H9 (cell line): ENCODE results near the gene CMTM8. TPM values are rescaled to one million over a fixed set of nuclear protein-coding genes. Genes with fewer than 3 reads are reported as not detected.

ENCODE experiments used
- DNase-seq: peaks from one replicate; pipeline ENCODE4 v3.0.0-alpha.2; 2017
- H2AFZ ChIP-seq: one replicate; pipeline ENCODE4 v1.6.1; 2013; ENCODE audit warnings: mild to moderate bottlenecking, low read length, control low read depth, moderate library complexity
- H2AK5ac ChIP-seq: 2 replicates; pipeline ENCODE4 v1.6.1; 2013; ENCODE audit warnings: low read length, control low read depth, mixed read lengths; ENCODE audit not compliant: insufficient read length
- H2BK120ac ChIP-seq: one replicate; pipeline ENCODE4 v1.6.1; 2013; ENCODE audit warnings: low read depth, mild to moderate bottlenecking, low read length, control low read depth, inconsistent platforms; ENCODE audit not compliant: poor library complexity, severe bottlenecking
- H2BK12ac ChIP-seq: 2 replicates; pipeline ENCODE4 v1.6.1; 2013; ENCODE audit warnings: low read length, control low read depth, mixed read lengths, low read depth; ENCODE audit not compliant: insufficient read length
- H2BK15ac ChIP-seq: 2 replicates; pipeline ENCODE4 v1.6.1; 2013; ENCODE audit warnings: low read depth, low read length, control low read depth
- H2BK20ac ChIP-seq: one replicate; pipeline ENCODE4 v1.6.1; 2013; ENCODE audit warnings: low read depth, mild to moderate bottlenecking, low read length, control low read depth, inconsistent platforms; ENCODE audit not compliant: poor library complexity, severe bottlenecking
- H2BK5ac ChIP-seq: 2 replicates; pipeline ENCODE4 v1.6.1; 2013; ENCODE audit warnings: low read length, control low read depth, mixed read lengths; ENCODE audit not compliant: insufficient read length
- H3K14ac ChIP-seq: 2 replicates; pipeline ENCODE4 v1.6.1; 2013; ENCODE audit warnings: low read length, control low read depth; ENCODE audit not compliant: insufficient read depth
- H3K18ac ChIP-seq: 2 replicates; pipeline ENCODE4 v1.6.1; 2013; ENCODE audit warnings: low read depth, mild to moderate bottlenecking, mixed read lengths, low read length, control low read depth; ENCODE audit not compliant: insufficient read length
- H3K23ac ChIP-seq: 2 replicates; pipeline ENCODE4 v1.6.1; 2013; ENCODE audit warnings: low read length, control low read depth, mixed read lengths, low read depth; ENCODE audit not compliant: insufficient read length
- H3K23me2 ChIP-seq: 2 replicates; pipeline ENCODE4 v1.6.1; 2013; ENCODE audit warnings: low read depth, mild to moderate bottlenecking, mixed read lengths, low read length, control low read depth; ENCODE audit not compliant: insufficient read length, poor library complexity, severe bottlenecking
- H3K27ac ChIP-seq: 2 replicates; pipeline ENCODE4 v1.5.1; 2013; ENCODE audit warnings: low read length, control low read depth, mixed read lengths, low read depth; ENCODE audit not compliant: insufficient read length
- H3K27me3 ChIP-seq: 2 replicates; pipeline ENCODE4 v1.6.1; 2013; ENCODE audit warnings: low read length, control low read depth, inconsistent platforms; ENCODE audit not compliant: insufficient read depth
- H3K4ac ChIP-seq: 2 replicates; pipeline ENCODE4 v1.6.1; 2013; ENCODE audit warnings: low read depth, mild to moderate bottlenecking, control low read depth, inconsistent platforms, low read length, moderate library complexity
- H3K4me1 ChIP-seq: 2 replicates; pipeline ENCODE4 v1.6.1; 2013; ENCODE audit warnings: low read length, control low read depth, inconsistent platforms; ENCODE audit not compliant: insufficient read depth
- H3K4me2 ChIP-seq: 2 replicates; pipeline ENCODE4 v1.6.1; 2013; ENCODE audit warnings: low read length, control low read depth, mixed read lengths; ENCODE audit not compliant: insufficient read length, insufficient read depth
- H3K56ac ChIP-seq: 2 replicates; pipeline ENCODE4 v1.6.1; 2013; ENCODE audit warnings: low read depth, mild to moderate bottlenecking, mixed read lengths, low read length, control low read depth; ENCODE audit not compliant: insufficient read length
- H3K79me1 ChIP-seq: 2 replicates; pipeline ENCODE4 v1.6.1; 2013; ENCODE audit warnings: low read depth, mild to moderate bottlenecking, moderate library complexity, low read length, control low read depth, inconsistent platforms; ENCODE audit not compliant: insufficient read depth, poor library complexity, severe bottlenecking
- H3K79me2 ChIP-seq: 2 replicates; pipeline ENCODE4 v1.6.1; 2013; ENCODE audit warnings: low read length, control low read depth, inconsistent platforms; ENCODE audit not compliant: insufficient read depth
- H3K9ac ChIP-seq: 2 replicates; pipeline ENCODE4 v1.6.1; 2013; ENCODE audit warnings: low read length, control low read depth, mixed read lengths; ENCODE audit not compliant: insufficient read length; ENCODE audit errors: extremely low read depth
- H3K9me3 ChIP-seq: one replicate; pipeline ENCODE4 v1.6.1; 2013; ENCODE audit warnings: low read depth, low read length, inconsistent platforms; ENCODE audit not compliant: control insufficient read depth
- H3T11ph ChIP-seq: one replicate; pipeline ENCODE4 v1.6.1; 2013; ENCODE audit warnings: mild to moderate bottlenecking, low read length, control low read depth, inconsistent platforms
- H4K20me1 ChIP-seq: one replicate; pipeline ENCODE4 v1.6.1; 2013; ENCODE audit not compliant: control insufficient read depth, insufficient read length, insufficient read depth
- H4K5ac ChIP-seq: 2 replicates; pipeline ENCODE4 v1.6.1; 2013; ENCODE audit warnings: low read depth, mild to moderate bottlenecking, mixed read lengths, low read length, control low read depth; ENCODE audit not compliant: insufficient read length
- H4K8ac ChIP-seq: replicated peaks from 2 replicates; pipeline ENCODE4 v1.6.1; 2013; ENCODE audit warnings: low read length, control low read depth, mixed read lengths, low read depth; ENCODE audit not compliant: insufficient read length
- H4K91ac ChIP-seq: 2 replicates; pipeline ENCODE4 v1.6.1; 2013; ENCODE audit warnings: low read depth, mild to moderate bottlenecking, moderate library complexity, mixed read lengths, low read length, control low read depth; ENCODE audit not compliant: insufficient read length
- H3K27ac Mint-ChIP-seq, 3 experiments: 2 replicates in 2 of 3; 3 replicates in 1 of 3; pipeline ENCODE4 v1.8.0; 2020 to 2021; ENCODE audit warnings: mixed read lengths in 3 of 3, mild to moderate bottlenecking in 1 of 3, moderate library complexity in 1 of 3
- H3K27me3 Mint-ChIP-seq: 2 replicates; pipeline ENCODE4 v1.8.0; 2021; ENCODE audit warnings: low read depth, mild to moderate bottlenecking, moderate library complexity, mixed read lengths
- H3K36me3 Mint-ChIP-seq, 3 experiments: 2 replicates in 2 of 3; 3 replicates in 1 of 3; pipeline ENCODE4 v1.8.0; 2020 to 2021; ENCODE audit warnings: low read depth in 3 of 3, mixed read lengths in 3 of 3; ENCODE audit not compliant: insufficient read depth in 1 of 3
- H3K4me1 Mint-ChIP-seq, 2 experiments: 2 replicates each; pipeline ENCODE4 v1.8.0; 2020; ENCODE audit warnings: mixed read lengths in 2 of 2
- H3K4me3 Mint-ChIP-seq, 2 experiments: 2 replicates in 1 of 2; 3 replicates in 1 of 2; pipeline ENCODE4 v1.8.0; 2020 to 2021; ENCODE audit warnings: mild to moderate bottlenecking in 2 of 2, mixed read lengths in 2 of 2, moderate library complexity in 1 of 2
- H3K9me3 Mint-ChIP-seq, 2 experiments: 2 replicates in 1 of 2; 3 replicates in 1 of 2; pipeline ENCODE4 v1.8.0; 2020; ENCODE audit warnings: mild to moderate bottlenecking in 2 of 2, mixed read lengths in 2 of 2, moderate library complexity in 1 of 2
- CTCF ChIP-seq: fragments of 200-600 bp; sonication (generic); conservative IDR thresholded peaks from 3 replicates; pipeline ENCODE4 v1.8.0; 2021; ENCODE audit warnings: antibody characterized with exemption, mild to moderate bottlenecking
- whole genome bisulfite sequencing: extraction: QIAGEN DNeasy Blood & Tissue Kit; methylation state at CpG from one replicate; pipeline ENCODE4 v1.1.7; 2013; ENCODE audit warnings: missing lambda C conversion rate, low lambda C conversion rate, mixed read lengths; ENCODE audit not compliant: insufficient read length; ENCODE audit errors: extremely low coverage; 5-methylcytosine and 5-hydroxymethylcytosine counted together
- total RNA-seq: library from RNA; stranded (reverse); gene quantifications from 2 replicates; pipeline ENCODE4 v1.2.1, GENCODE V29; 2021

CMTM8 gene
- total RNA-seq, 1 experiment from 2014 or later = 4.0 TPM

- Histone ChIP-seq H2BK12ac (no peak overlapping the region), H3K18ac (no peak overlapping the region), H4K20me1 (no peaks in the 10 kb centered on the region), H3K79me1 (no peaks in the 10 kb centered on the region), H4K91ac (no peak overlapping the region), H3K14ac (no peak overlapping the region), H3K79me2 (no peaks in the 10 kb centered on the region), H3K27me3 (no peaks in the 10 kb centered on the region), H4K5ac (no peak overlapping the region), H2BK15ac (no peak overlapping the region), H3K4me2 (no peak overlapping the region), H3K23me2 (no peaks in the 10 kb centered on the region), H2AFZ (no peak overlapping the region), H2BK120ac (no peak overlapping the region), H3K4ac (no peak overlapping the region), H3K9ac (no peak overlapping the region), H4K8ac (no peak overlapping the region), H3K9me3 (no peaks in the 10 kb centered on the region), H3K56ac (no peak overlapping the region), H3K27ac (no peak overlapping the region), H2AK5ac (no peak overlapping the region), H2BK20ac (no peak overlapping the region), H2BK5ac (no peak overlapping the region), H3T11ph (no peak overlapping the region), H3K4me1 (peaks cover 6% of the 10 kb centered on the region; the same call in 1 of the 2 replicates), H3K23ac (no peak overlapping the region)
- Mint-ChIP-seq H3K36me3 (peaks cover 0 to 2% (median 0%) of the 10 kb centered on the region in 3 experiments; a peak in 2 of 7 replicates), H3K4me1 (peaks cover 35 to 42% of the 10 kb centered on the region in 2 experiments), H3K27ac (no peak overlapping the region), H3K4me3 (no peak overlapping the region), H3K9me3 (no peaks in the 10 kb centered on the region), H3K27me3 (no peaks in the 10 kb centered on the region)
- no peak for DNase-seq
- WGBS = no CpG with 5 or more reads among the region's 3 CpGs
- TF ChIP-seq CTCF = no peak
Observed at GRCh38 chr3:32315441-32315840, 77.0 kb downstream of the CMTM8 start.
